HG03432 (cell line): ENCODE results near the gene PPM1A.

ENCODE experiments used
- ATAC-seq: cut with Tn5 transposase; IDR thresholded peaks from one replicate; pipeline ENCODE4 v1.9.1; 2021; ENCODE audit warnings: mild to moderate bottlenecking, moderate library complexity; ENCODE audit not compliant: unreplicated experiment

Gene PPM1A

GRCh38 chr14:60248697-60249318 is at the start of gene PPM1A:
PPM1A (plus strand) TSS chr14:60249221; CDS start chr14:60282704, 33,483 bp downstream.
- peak; percentile 77 for ATAC-seq

- ATAC-seq, result no peak
Measured at GRCh38 chr14:60199321-60199720, 49.7 kb upstream of the PPM1A start.

GRCh38 chr14:60204104-60204842 is 44.7 kb upstream of the PPM1A start:
- ATAC-seq, result peak; percentile 79

- peak; percentile 60 for ATAC-seq
Measured at GRCh38 chr14:60204843-60205774, 43.9 kb upstream of the PPM1A start.

GRCh38 chr14:60206249-60206670 is 42.8 kb upstream of the PPM1A start:
- no peak for ATAC-seq

GRCh38 chr14:60206837-60207533 is 42.0 kb upstream of the PPM1A start:
- ATAC-seq, result peak; percentile 45

- ATAC-seq, result no peak
Measured at GRCh38 chr14:60210703-60211102, 38.3 kb upstream of the PPM1A start.

- ATAC-seq, result no peak
Measured at GRCh38 chr14:60211153-60211552, 37.9 kb upstream of the PPM1A start.

GRCh38 chr14:60212503-60213371 is 36.3 kb upstream of the PPM1A start:
- peak; percentile 93 for ATAC-seq

- ATAC-seq, result no peak
Measured at GRCh38 chr14:60214003-60214402, 35.0 kb upstream of the PPM1A start.

GRCh38 chr14:60214415-60215126 is 34.5 kb upstream of the PPM1A start:
- ATAC-seq, result no peak

GRCh38 chr14:60215127-60215444 is 33.9 kb upstream of the PPM1A start:
- ATAC-seq, result no peak

- no peak for ATAC-seq
Measured at GRCh38 chr14:60215520-60216420, 33.3 kb upstream of the PPM1A start.

- ATAC-seq, result no peak
Measured at GRCh38 chr14:60217713-60218112, 31.3 kb upstream of the PPM1A start.

- peak; percentile 72 for ATAC-seq
Measured at GRCh38 chr14:60220084-60220483, 28.9 kb upstream of the PPM1A start.

- ATAC-seq, result no peak
Measured at GRCh38 chr14:60220917-60221316, 28.1 kb upstream of the PPM1A start.

- peak; percentile 39 for ATAC-seq
Measured at GRCh38 chr14:60221457-60221856, 27.6 kb upstream of the PPM1A start.

- no peak for ATAC-seq
Measured at GRCh38 chr14:60222820-60223219, 26.2 kb upstream of the PPM1A start.
